Sigmoid colon (tissue), 4 donors: Measurements from ENCODE around the gene PLD2.

Source experiments
- EP300 ChIP-seq, 4 donors: sonication (generic); formaldehyde crosslinking; IDR thresholded peaks; one replicate each; pipeline ENCODE4 v1.6.1; 2017; ENCODE audit warnings: antibody characterized with exemption in 4 of 4
- POLR2A ChIP-seq, 2 donors: fragments of 450-650 bp; IDR thresholded peaks; one replicate each; pipeline ENCODE4 v1.6.1; 2016; ENCODE audit warnings: antibody characterized with exemption in 2 of 2, mild to moderate bottlenecking in 2 of 2, moderate library complexity in 2 of 2
- POLR2AphosphoS5 ChIP-seq, 4 donors: sonication (generic); formaldehyde crosslinking; IDR thresholded peaks; one replicate each; pipeline ENCODE4 v1.6.1; 2017; ENCODE audit warnings: antibody characterized with exemption in 4 of 4
- TF ChIP-seq, protein P1 (sequence below), 4 experiments: fragments of 450-650 bp in 3 of 4; fragments of 200-600 bp in 1 of 4; IDR thresholded peaks; one replicate each; pipeline ENCODE4 v1.5.1; 2016 to 2019; ENCODE audit warnings: antibody characterized with exemption in 4 of 4, mild to moderate bottlenecking in 3 of 4, moderate library complexity in 2 of 4

DNA sequence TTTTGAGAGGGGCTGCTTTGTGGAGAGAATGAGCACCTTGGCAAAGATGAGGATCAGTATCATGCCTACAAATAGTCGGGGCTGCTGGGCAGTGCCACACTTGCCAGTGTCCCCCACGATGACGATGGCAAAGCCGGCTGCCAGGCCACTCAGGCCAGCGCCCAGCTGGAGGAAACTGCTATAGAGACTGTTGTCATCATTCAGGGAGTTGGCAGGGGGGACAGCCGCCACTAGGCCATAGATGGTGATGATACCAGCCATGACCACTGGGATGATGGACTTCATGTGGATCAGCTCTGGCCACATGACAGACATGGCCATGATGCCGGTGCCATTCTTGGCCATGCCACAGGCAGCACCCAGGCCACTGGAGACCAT, 50.0 kb downstream of the PLD2 start:
- TF ChIP-seq, protein P1, sequence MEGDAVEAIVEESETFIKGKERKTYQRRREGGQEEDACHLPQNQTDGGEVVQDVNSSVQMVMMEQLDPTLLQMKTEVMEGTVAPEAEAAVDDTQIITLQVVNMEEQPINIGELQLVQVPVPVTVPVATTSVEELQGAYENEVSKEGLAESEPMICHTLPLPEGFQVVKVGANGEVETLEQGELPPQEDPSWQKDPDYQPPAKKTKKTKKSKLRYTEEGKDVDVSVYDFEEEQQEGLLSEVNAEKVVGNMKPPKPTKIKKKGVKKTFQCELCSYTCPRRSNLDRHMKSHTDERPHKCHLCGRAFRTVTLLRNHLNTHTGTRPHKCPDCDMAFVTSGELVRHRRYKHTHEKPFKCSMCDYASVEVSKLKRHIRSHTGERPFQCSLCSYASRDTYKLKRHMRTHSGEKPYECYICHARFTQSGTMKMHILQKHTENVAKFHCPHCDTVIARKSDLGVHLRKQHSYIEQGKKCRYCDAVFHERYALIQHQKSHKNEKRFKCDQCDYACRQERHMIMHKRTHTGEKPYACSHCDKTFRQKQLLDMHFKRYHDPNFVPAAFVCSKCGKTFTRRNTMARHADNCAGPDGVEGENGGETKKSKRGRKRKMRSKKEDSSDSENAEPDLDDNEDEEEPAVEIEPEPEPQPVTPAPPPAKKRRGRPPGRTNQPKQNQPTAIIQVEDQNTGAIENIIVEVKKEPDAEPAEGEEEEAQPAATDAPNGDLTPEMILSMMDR (IDR thresholded peaks at IDR 0.05), result no peak
- TF ChIP-seq POLR2AphosphoS5 (IDR thresholded peaks at IDR 0.05) (no peak), POLR2A (IDR thresholded peaks at IDR 0.05) (no peak), EP300 (IDR thresholded peaks at IDR 0.05) (no peak)
